Natural killer cell (primary cell): ENCODE data around the gene KIAA0232. TPM values are rescaled to one million over a fixed set of nuclear protein-coding genes. Genes with fewer than 3 reads are reported as not detected.

ENCODE experiments used
- ATAC-seq, 3 donors: fragments of 150-1000 bp in 2 of 3; fragments of 200-7000 bp in 1 of 3; cut with Tn5 transposase; 1 replicate in 1 of 3; 2 replicates in 2 of 3; pipeline ENCODE4 v1.10.0; 2021; ENCODE audit warnings: mild to moderate bottlenecking in 2 of 3, moderate library complexity in 2 of 3
- DNase-seq, 2 donors: peaks; one replicate each; pipeline versions ENCODE4 v3.0.0 to v3.0.0-alpha.2; 2013 to 2021; ENCODE audit warnings: mixed read lengths in 1 of 2
- H3K27ac ChIP-seq: one replicate; pipeline ENCODE4 v1.5.1; 2013; ENCODE audit warnings: mild to moderate bottlenecking, low read length
- H3K27me3 ChIP-seq: one replicate; pipeline ENCODE4 v1.6.1; 2013; ENCODE audit warnings: low read length; ENCODE audit not compliant: control insufficient read depth, insufficient read depth
- H3K36me3 ChIP-seq: one replicate; pipeline ENCODE4 v1.6.1; 2013; ENCODE audit warnings: low read length; ENCODE audit not compliant: control insufficient read depth, insufficient read depth
- H3K4me1 ChIP-seq: one replicate; pipeline ENCODE4 v1.6.1; 2013; ENCODE audit warnings: low read length; ENCODE audit not compliant: control insufficient read depth, insufficient read depth
- H3K4me3 ChIP-seq: one replicate; pipeline ENCODE4 v1.5.1; 2013; ENCODE audit warnings: low read length
- H3K9me3 ChIP-seq: one replicate; pipeline ENCODE4 v1.6.1; 2013; ENCODE audit warnings: low read length; ENCODE audit not compliant: control insufficient read depth, insufficient read depth
- H3K27ac Mint-ChIP-seq, 2 donors: one replicate each; pipeline ENCODE4 v1.8.0; 2022; ENCODE audit warnings: mild to moderate bottlenecking in 2 of 2, mixed read lengths in 2 of 2, moderate library complexity in 1 of 2
- H3K27me3 Mint-ChIP-seq, 2 donors: one replicate each; pipeline ENCODE4 v1.8.0; 2022; ENCODE audit warnings: low read depth in 2 of 2, mixed read lengths in 2 of 2
- H3K36me3 Mint-ChIP-seq: one replicate; pipeline ENCODE4 v1.8.0; 2022; ENCODE audit warnings: mixed read lengths
- H3K4me1 Mint-ChIP-seq, 2 donors: one replicate each; pipeline ENCODE4 v1.8.0; 2022; ENCODE audit warnings: mixed read lengths in 2 of 2
- H3K4me3 Mint-ChIP-seq: one replicate; pipeline ENCODE4 v1.8.0; 2022; ENCODE audit warnings: mild to moderate bottlenecking, moderate library complexity, mixed read lengths
- H3K9me3 Mint-ChIP-seq, 2 donors: one replicate each; pipeline ENCODE4 v1.8.0; 2022; ENCODE audit warnings: mixed read lengths in 2 of 2
- CTCF ChIP-seq: fragments of 200-600 bp; IDR thresholded peaks from one replicate; pipeline ENCODE4 v1.8.0; 2022; ENCODE audit warnings: antibody characterized with exemption
- WGBS: methylation state at CpG from one replicate; pipeline ENCODE4 v1.1.7; 2013; ENCODE audit warnings: missing lambda C conversion rate; ENCODE audit not compliant: insufficient coverage; 5-methylcytosine and 5-hydroxymethylcytosine counted together
- intact Hi-C: fragments of 100-400 bp; cut with micrococcal nuclease; formaldehyde crosslinking; loops from one replicate; pipeline ENCODE4 v1.14.2; 2022
- total RNA-seq, 4 donors: library from RNA; stranded (reverse); fragments of 120-200 nt in 1 of 4; gene quantifications; one replicate each; pipeline versions ENCODE4 v1.2.3 to v1.2.4, GENCODE V29; 2013 to 2022

Gene KIAA0232
- total RNA-seq, 3 donors from 2014 or later (not counting 1 experiment from before 2014, with no cell fraction given), result 24.7 to 30.3 (median 28.6) TPM

- H3K27ac Mint-ChIP-seq, result peak overlapping the region in 1 of 2 donors; percentile 12
- H3K4me3 Mint-ChIP-seq, result no peak overlapping the region
- WGBS, result 93% methylated on average over 4 of the region's 4 CpGs
These were observed 57.1 kb downstream of the KIAA0232 start for GRCh38 chr4:6839579-6839978.

GRCh38 chr4:6840062-6840976, 57.8 kb downstream of the KIAA0232 start:
- peak overlapping the region; percentile 12 to 54 for H3K27ac Mint-ChIP-seq
- H3K4me1 Mint-ChIP-seq, result peaks cover 21 to 36% of the 10 kb centered on the region in 2 donors
- H3K9me3 Mint-ChIP-seq, result no peaks in the 10 kb centered on the region
- 77% methylated on average over 5 of the region's 8 CpGs for WGBS
- no peaks in the 10 kb centered on the region for H3K4me1 ChIP-seq
- no peaks in the 10 kb centered on the region for H3K36me3 Mint-ChIP-seq
- H3K9me3 ChIP-seq, result no peaks in the 10 kb centered on the region
- no peak for TF ChIP-seq CTCF
- H3K27me3 Mint-ChIP-seq, result no peaks in the 10 kb centered on the region
- no peak overlapping the region for H3K4me3 Mint-ChIP-seq
- ATAC-seq, result peak in 1 of 3 donors; percentile 30
- H3K4me3 ChIP-seq, result no peak overlapping the region
- H3K36me3 ChIP-seq, result peaks cover 11% of the 10 kb centered on the region
- intact Hi-C loops, result no loop called here
- DNase-seq, result no peak
- no peaks in the 10 kb centered on the region for H3K27me3 ChIP-seq
- no peak overlapping the region for H3K27ac ChIP-seq

More at GRCh38 chr4:6839579-6839978, 57.1 kb downstream of the KIAA0232 start:
- Histone ChIP-seq H3K27ac (no peak overlapping the region), H3K9me3 (no peaks in the 10 kb centered on the region), H3K27me3 (no peaks in the 10 kb centered on the region), H3K36me3 (peaks cover 4% of the 10 kb centered on the region), H3K4me3 (no peak overlapping the region), H3K4me1 (peaks cover 3% of the 10 kb centered on the region)
- Mint-ChIP-seq H3K4me1 (peaks cover 28 to 42% of the 10 kb centered on the region in 2 donors), H3K27me3 (no peaks in the 10 kb centered on the region), H3K9me3 (no peaks in the 10 kb centered on the region), H3K36me3 (no peaks in the 10 kb centered on the region)
- no peak for DNase-seq
- no peak for ATAC-seq
- intact Hi-C loops, result no loop called here
- TF ChIP-seq CTCF, result no peak

GRCh38 chr4:6845027-6845426, 62.5 kb downstream of the KIAA0232 start:
- no peaks in the 10 kb centered on the region for H3K9me3 ChIP-seq
- no peak overlapping the region for H3K4me3 Mint-ChIP-seq
- no peak overlapping the region for H3K27ac Mint-ChIP-seq
- H3K27me3 Mint-ChIP-seq, result no peaks in the 10 kb centered on the region
- no peaks in the 10 kb centered on the region for H3K36me3 Mint-ChIP-seq
- WGBS, result 100% methylated on average over 1 of the region's 1 CpG
- no peak for ATAC-seq
- intact Hi-C loops, result no loop called here
- no peak for TF ChIP-seq CTCF
- H3K4me1 ChIP-seq, result no peaks in the 10 kb centered on the region
- H3K4me3 ChIP-seq, result no peak overlapping the region
- H3K27ac ChIP-seq, result no peak overlapping the region
- no peak for DNase-seq
- H3K4me1 Mint-ChIP-seq, result peaks cover 29 to 43% of the 10 kb centered on the region in 2 donors
- no peaks in the 10 kb centered on the region for H3K9me3 Mint-ChIP-seq
- peaks cover 17% of the 10 kb centered on the region for H3K36me3 ChIP-seq
- H3K27me3 ChIP-seq, result no peaks in the 10 kb centered on the region
